HepG2 (cell line): Measurements from ENCODE around the gene ENTREP3. TPM values are rescaled to one million over a fixed set of nuclear protein-coding genes. Genes with fewer than 3 reads are reported as not detected.

Experiments used
- ATF6 ChIP-seq: sonication (generic); formaldehyde crosslinking; conservative IDR thresholded peaks from 2 replicates; pipeline ENCODE4 v1.4.0; 2020; ENCODE audit warnings: missing genetic modification reagents
- DNMT3B ChIP-seq: conservative IDR thresholded peaks from 2 replicates; pipeline ENCODE4 v1.6.1; 2016; ENCODE audit warnings: missing biosample characterization, control low read depth
- HOXA3 ChIP-seq: sonication (generic); formaldehyde crosslinking; IDR thresholded peaks from 2 replicates; pipeline ENCODE4 v1.5.0; 2020; ENCODE audit warnings: missing genetic modification reagents
- IKZF5 ChIP-seq: IDR thresholded peaks from 2 replicates; pipeline ENCODE4 v1.6.1; 2018; ENCODE audit warnings: missing genetic modification reagents, mild to moderate bottlenecking, missing compliant biosample characterization
- POLR2AphosphoS2 ChIP-seq: IDR thresholded peaks from 2 replicates; pipeline ENCODE4 v1.6.1; 2011; ENCODE audit warnings: low read depth, low read length, improper control_type of control experiment
- RARA ChIP-seq: IDR thresholded peaks from 2 replicates; pipeline ENCODE4 v1.6.1; 2016; ENCODE audit warnings: missing genetic modification reagents, missing compliant biosample characterization
- RELA ChIP-seq: sonication (generic); formaldehyde crosslinking; IDR thresholded peaks from 2 replicates; pipeline ENCODE4 v1.4.0; 2020; ENCODE audit warnings: missing genetic modification reagents
- REPIN1 ChIP-seq: sonication (generic); formaldehyde crosslinking; IDR thresholded peaks from 2 replicates; pipeline ENCODE4 v1.8.0; 2022; ENCODE audit warnings: missing genetic modification reagents, low read depth, mild to moderate bottlenecking, borderline replicate concordance
- SMAD9 ChIP-seq: sonication (generic); formaldehyde crosslinking; IDR thresholded peaks from 2 replicates; pipeline ENCODE4 v1.5.1; 2020; ENCODE audit warnings: mild to moderate bottlenecking, missing genetic modification reagents
- TRAFD1 ChIP-seq: sonication (generic); formaldehyde crosslinking; IDR thresholded peaks from 2 replicates; pipeline ENCODE4 v1.5.1; 2020; ENCODE audit warnings: missing genetic modification reagents, mild to moderate bottlenecking, borderline replicate concordance
- ZBTB7B ChIP-seq: sonication (generic); formaldehyde crosslinking; IDR thresholded peaks from 2 replicates; pipeline ENCODE4 v1.4.0; 2020; ENCODE audit warnings: missing genetic modification reagents
- ZEB1 ChIP-seq: IDR thresholded peaks from 2 replicates; pipeline ENCODE4 v1.6.1; 2012; ENCODE audit warnings: mild to moderate bottlenecking, low read depth, inconsistent platforms; ENCODE audit not compliant: insufficient replicate concordance
- ZNF230 ChIP-seq: sonication (generic); formaldehyde crosslinking; IDR thresholded peaks from 2 replicates; pipeline ENCODE4 v1.4.0; 2020; ENCODE audit warnings: mild to moderate bottlenecking, missing genetic modification reagents
- ZNF33A ChIP-seq: sonication (generic); formaldehyde crosslinking; IDR thresholded peaks from 2 replicates; pipeline ENCODE4 v1.5.1; 2020; ENCODE audit warnings: missing genetic modification reagents, mild to moderate bottlenecking, moderate library complexity, borderline replicate concordance
- ZNF44 ChIP-seq: sonication (generic); formaldehyde crosslinking; IDR thresholded peaks from 2 replicates; pipeline ENCODE4 v1.5.1; 2020; ENCODE audit warnings: mild to moderate bottlenecking, missing genetic modification reagents
- ZNF460 ChIP-seq: sonication (generic); formaldehyde crosslinking; IDR thresholded peaks from 2 replicates; pipeline ENCODE4 v1.5.1; 2020; ENCODE audit warnings: missing genetic modification reagents, mild to moderate bottlenecking, borderline replicate concordance
- ZNF619 ChIP-seq: sonication (generic); formaldehyde crosslinking; IDR thresholded peaks from 2 replicates; pipeline ENCODE4 v1.4.0; 2020; ENCODE audit warnings: mild to moderate bottlenecking, missing genetic modification reagents
- ZNF629 ChIP-seq: sonication (generic); formaldehyde crosslinking; conservative IDR thresholded peaks from 2 replicates; pipeline ENCODE4 v1.5.0; 2020; ENCODE audit warnings: missing genetic modification reagents
- ZNF713 ChIP-seq: sonication (generic); formaldehyde crosslinking; IDR thresholded peaks from 2 replicates; pipeline ENCODE4 v1.4.0; 2020; ENCODE audit warnings: mild to moderate bottlenecking, missing genetic modification reagents
- ZNF720 ChIP-seq: sonication (generic); formaldehyde crosslinking; IDR thresholded peaks from 2 replicates; pipeline ENCODE4 v1.4.0; 2020; ENCODE audit warnings: missing genetic modification reagents
- ZSCAN20 ChIP-seq: sonication (generic); formaldehyde crosslinking; IDR thresholded peaks from 2 replicates; pipeline ENCODE4 v1.4.0; 2020; ENCODE audit warnings: missing genetic modification reagents, mild to moderate bottlenecking, borderline replicate concordance
- polyA plus RNA-seq, 8 experiments: library from polyadenylated mRNA; depleted of rRNA in 3 of 8; stranded (reverse) in 7 of 8; unstranded in 1 of 8; fragments of >200 nt; fragmentation: Illumina TruSeq in 4 of 8; extraction: Trizol in 4 of 8; gene quantifications; 2 replicates each; pipeline versions ENCODE4 v1.2.1 to v1.2.3, GENCODE V29; 2011 to 2016; ENCODE audit warnings: low read depth in 4 of 8, missing spikeins in 1 of 8, mixed read lengths in 1 of 8; ENCODE audit not compliant: insufficient read depth in 1 of 8
- total RNA-seq, 5 experiments: library from RNA; depleted of rRNA; stranded (reverse); fragments of >200 nt; fragmentation: Illumina TruSeq; extraction: Trizol; gene quantifications; 2 replicates each; pipeline ENCODE4 v1.2.3, GENCODE V29; 2016; ENCODE audit warnings: low read depth in 1 of 5
- TF ChIP-seq, protein P1 (sequence below): sonication (generic); formaldehyde crosslinking; IDR thresholded peaks from 2 replicates; pipeline ENCODE4 v1.5.0; 2020; ENCODE audit warnings: missing genetic modification reagents

The ENTREP3 gene
- total and polyA plus RNA-seq, 2 of the 13 experiments (the other 11 are each of a cell fraction or from before 2014, with no cell fraction given): 4.1 to 9.9 TPM

GRCh38 chr1:155206891-155207805 is 48.1 kb downstream of the ENTREP3 start (continued):
- TF ChIP-seq IKZF5 (CRISPR knock-in tag) (no peak), ZEB1 (no peak), DNMT3B (CRISPR knock-in tag) (no peak), ZSCAN20 (CRISPR knock-in tag) (no peak), ZNF619 (CRISPR knock-in tag) (no peak), ZBTB7B (CRISPR knock-in tag) (0 out of 2 replicates have a peak, but pooled peaks have one; percentile 46), RELA (CRISPR knock-in tag) (no peak), ZNF713 (CRISPR knock-in tag) (no peak), ZNF33A (CRISPR knock-in tag) (no peak), ZNF460 (CRISPR knock-in tag) (no peak), HOXA3 (CRISPR knock-in tag) (peak; percentile 6; the same call in 1 of the 2 replicates), ZNF44 (CRISPR knock-in tag) (no peak), ZNF629 (CRISPR knock-in tag) (no peak), REPIN1 (no peak), ZNF720 (no peak), SMAD9 (CRISPR knock-in tag) (no peak), TRAFD1 (CRISPR knock-in tag) (no peak), POLR2AphosphoS2 (no peak), RARA (no peak), ZNF230 (CRISPR knock-in tag) (no peak), ATF6 (no peak)
- TF ChIP-seq, protein P1, sequence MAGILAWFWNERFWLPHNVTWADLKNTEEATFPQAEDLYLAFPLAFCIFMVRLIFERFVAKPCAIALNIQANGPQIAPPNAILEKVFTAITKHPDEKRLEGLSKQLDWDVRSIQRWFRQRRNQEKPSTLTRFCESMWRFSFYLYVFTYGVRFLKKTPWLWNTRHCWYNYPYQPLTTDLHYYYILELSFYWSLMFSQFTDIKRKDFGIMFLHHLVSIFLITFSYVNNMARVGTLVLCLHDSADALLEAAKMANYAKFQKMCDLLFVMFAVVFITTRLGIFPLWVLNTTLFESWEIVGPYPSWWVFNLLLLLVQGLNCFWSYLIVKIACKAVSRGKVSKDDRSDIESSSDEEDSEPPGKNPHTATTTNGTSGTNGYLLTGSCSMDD (CRISPR knock-in tag): no peak
